Glomerular visceral epithelial cell (primary cell): ENCODE data around the gene CBFA2T2.
"Not testable (repeated sequence)": the region's sequence is repeated elsewhere in the genome, so short reads cannot be mapped to it uniquely, and the experiment has no call there.

ENCODE experiments used
- DNase-seq: peaks from one replicate; pipeline ENCODE4 v3.0.0-alpha.2; 2016; ENCODE audit errors: extremely low spot score

CBFA2T2 gene

GRCh38 chr20:33549229-33549999, 59.5 kb downstream of the CBFA2T2 start:
- DNase-seq, result no peak

GRCh38 chr20:33551778-33552177, 61.9 kb downstream of the CBFA2T2 start:
- no peak for DNase-seq

GRCh38 chr20:33552519-33552918, 62.6 kb downstream of the CBFA2T2 start:
- DNase-seq, result no peak

- no peak for DNase-seq
Observed at GRCh38 chr20:33553516-33553915, 63.6 kb downstream of the CBFA2T2 start.

GRCh38 chr20:33554914-33555420, 65.1 kb downstream of the CBFA2T2 start:
- peak; percentile 85 for DNase-seq

- DNase-seq, result no peak
Observed at GRCh38 chr20:33555755-33556154, 65.9 kb downstream of the CBFA2T2 start.

- no peak for DNase-seq
Observed at GRCh38 chr20:33556246-33556645, 66.3 kb downstream of the CBFA2T2 start.

- no peak for DNase-seq
Observed at GRCh38 chr20:33558348-33559144, 68.7 kb downstream of the CBFA2T2 start.

GRCh38 chr20:33559212-33559611, 69.3 kb downstream of the CBFA2T2 start:
- no peak for DNase-seq

GRCh38 chr20:33560026-33560425, 70.1 kb downstream of the CBFA2T2 start:
- DNase-seq, result no peak

- DNase-seq, result not testable (repeated sequence)
Observed at GRCh38 chr20:33561053-33561452, 71.2 kb downstream of the CBFA2T2 start.

GRCh38 chr20:33561692-33562601, 72.1 kb downstream of the CBFA2T2 start:
- peak; percentile 73 for DNase-seq

- DNase-seq, result no peak
Observed at GRCh38 chr20:33563788-33564187, 73.9 kb downstream of the CBFA2T2 start.

GRCh38 chr20:33566781-33567603, 77.1 kb downstream of the CBFA2T2 start:
- DNase-seq, result no peak

GRCh38 chr20:33567949-33568348, 78.1 kb downstream of the CBFA2T2 start:
- DNase-seq, result no peak

- no peak for DNase-seq
Observed at GRCh38 chr20:33568378-33568777, 78.5 kb downstream of the CBFA2T2 start.

GRCh38 chr20:33568868-33569801, 79.2 kb downstream of the CBFA2T2 start:
- no peak for DNase-seq

- DNase-seq, result no peak
Observed at GRCh38 chr20:33569802-33570391, 80.0 kb downstream of the CBFA2T2 start.

GRCh38 chr20:33570743-33571142, 80.8 kb downstream of the CBFA2T2 start:
- no peak for DNase-seq
